ENCODE data around the gene PTHLH. TPM values are rescaled to one million over a fixed set of nuclear protein-coding genes. Genes with fewer than 3 reads are reported as not detected.

Gene PTHLH
- total and polyA plus RNA-seq, 4 donors = 0.22 to 3.0 (median 0.37) TPM

- Histone ChIP-seq H3K27me3 (ENCODE audit: control insufficient read depth in 3 of 3, insufficient read depth in 3 of 3, low read length in 2 of 3) (peaks cover 0 to 15% (median 12%) of the 10 kb centered on the region in 3 donors), H3K27ac (ENCODE audit: low read depth in 1 of 2, low read length in 1 of 2) (no peak overlapping the region), H3K36me3 (ENCODE audit: control insufficient read depth in 4 of 4, insufficient read depth in 4 of 4, low read length in 4 of 4) (no peaks in the 10 kb centered on the region), H3K4me1 (ENCODE audit: control insufficient read depth in 5 of 5, insufficient read depth in 5 of 5, low read length in 5 of 5) (no peaks in the 10 kb centered on the region), H3K4me3 (no peak overlapping the region), H3K9me3 (ENCODE audit: control insufficient read depth in 4 of 4, insufficient read depth in 3 of 4, low read length in 3 of 4) (no peaks in the 10 kb centered on the region), H3K9ac (ENCODE audit: insufficient read depth in 1 of 2, low read length in 2 of 2) (no peak overlapping the region)
- DNase-seq = no peak
- no peak for ATAC-seq (ENCODE audit: insufficient read depth, low FRiP score)
- 40 to 67% methylated on average over 2 of the region's 2 CpGs for WGBS, 2 donors
- TF ChIP-seq CTCF (IDR thresholded peaks at IDR 0.05; ENCODE audit: control extremely low read depth, extremely low read depth) = no peak
Measured at GRCh38 chr12:27982385-27982784, 9.9 kb upstream of the PTHLH start.

GRCh38 chr12:27981874-27982273 lies 9.3 kb upstream of the PTHLH start:
- ATAC-seq (ENCODE audit: insufficient read depth, low FRiP score) (no peak), DNase-seq (no peak)
- TF ChIP-seq CTCF (IDR thresholded peaks at IDR 0.05; ENCODE audit: control extremely low read depth, extremely low read depth) = no peak
- H3K9ac ChIP-seq (ENCODE audit: insufficient read depth in 1 of 2, low read length in 2 of 2) = no peak overlapping the region
- H3K27me3 ChIP-seq (ENCODE audit: control insufficient read depth in 3 of 3, insufficient read depth in 3 of 3, low read length in 2 of 3) = peaks cover 0 to 20% (median 17%) of the 10 kb centered on the region in 3 donors
- no peaks in the 10 kb centered on the region for H3K4me1 ChIP-seq (ENCODE audit: control insufficient read depth in 5 of 5, insufficient read depth in 5 of 5, low read length in 5 of 5)
- WGBS, 2 donors = 65 to 84% methylated on average over 2 of the region's 2 CpGs
- no peak overlapping the region for H3K4me3 ChIP-seq
- H3K9me3 ChIP-seq (ENCODE audit: control insufficient read depth in 4 of 4, insufficient read depth in 3 of 4, low read length in 3 of 4) = no peaks in the 10 kb centered on the region
- H3K36me3 ChIP-seq (ENCODE audit: control insufficient read depth in 4 of 4, insufficient read depth in 4 of 4, low read length in 4 of 4) = no peaks in the 10 kb centered on the region
- H3K27ac ChIP-seq (ENCODE audit: low read depth in 1 of 2, low read length in 1 of 2) = no peak overlapping the region

- Histone ChIP-seq H3K4me3 (no peak overlapping the region), H3K27me3 (ENCODE audit: control insufficient read depth in 3 of 3, insufficient read depth in 3 of 3, low read length in 2 of 3) (peaks cover 0 to 45% (median 43%) of the 10 kb centered on the region in 3 donors)
- no peak for TF ChIP-seq CTCF (IDR thresholded peaks at IDR 0.05; ENCODE audit: control extremely low read depth, extremely low read depth)
Measured at GRCh38 chr12:27979145-27979544, 6.6 kb upstream of the PTHLH start.

More at GRCh38 chr12:27979145-27979544, 6.6 kb upstream of the PTHLH start:
- H3K27ac ChIP-seq (ENCODE audit: low read depth in 1 of 2, low read length in 1 of 2) = no peak overlapping the region
- H3K36me3 ChIP-seq (ENCODE audit: control insufficient read depth in 4 of 4, insufficient read depth in 4 of 4, low read length in 4 of 4) = no peaks in the 10 kb centered on the region
- H3K9ac ChIP-seq (ENCODE audit: insufficient read depth in 1 of 2, low read length in 2 of 2) = no peak overlapping the region
- ATAC-seq (ENCODE audit: insufficient read depth, low FRiP score) = no peak
- H3K4me1 ChIP-seq (ENCODE audit: control insufficient read depth in 5 of 5, insufficient read depth in 5 of 5, low read length in 5 of 5) = peaks cover 0 to 13% (median 0%) of the 10 kb centered on the region in 5 donors
- peaks cover 0 to 2% (median 0%) of the 10 kb centered on the region in 4 donors for H3K9me3 ChIP-seq (ENCODE audit: control insufficient read depth in 4 of 4, insufficient read depth in 3 of 4, low read length in 3 of 4)
- DNase-seq = peak in 1 of 3 donors; percentile 27
